Nephron (organoid): ENCODE results near the gene LPAR3.
A peak's percentile ranks its signal among the peaks of the same experiment; 100 is the strongest.

Source experiments
- H3K27ac Mint-ChIP-seq, 3 experiments: 2 replicates each; pipeline ENCODE4 v1.8.0; 2020; ENCODE audit warnings: mixed read lengths in 3 of 3, mild to moderate bottlenecking in 2 of 3, moderate library complexity in 1 of 3
- H3K27me3 Mint-ChIP-seq: 2 replicates; pipeline ENCODE4 v1.8.0; 2021; ENCODE audit warnings: low read depth, mild to moderate bottlenecking, moderate library complexity, mixed read lengths
- H3K36me3 Mint-ChIP-seq: 2 replicates; pipeline ENCODE4 v1.8.0; 2020; ENCODE audit warnings: low read depth, mixed read lengths
- H3K4me1 Mint-ChIP-seq: 2 replicates; pipeline ENCODE4 v1.8.0; 2020; ENCODE audit warnings: mixed read lengths
- H3K4me3 Mint-ChIP-seq, 3 experiments: 2 replicates each; pipeline ENCODE4 v1.8.0; 2020; ENCODE audit warnings: mild to moderate bottlenecking in 3 of 3, mixed read lengths in 3 of 3, moderate library complexity in 2 of 3
- H3K9me3 Mint-ChIP-seq: 2 replicates; pipeline ENCODE4 v1.8.0; 2020; ENCODE audit warnings: mixed read lengths
- TF ChIP-seq, protein P1 (sequence below), 3 experiments: fragments of 200-600 bp; sonication (generic); IDR thresholded peaks; one replicate each; pipeline ENCODE4 v1.5.0; 2021; ENCODE audit warnings: antibody characterized with exemption in 3 of 3; ENCODE audit not compliant: unreplicated experiment in 3 of 3

Gene LPAR3

DNA sequence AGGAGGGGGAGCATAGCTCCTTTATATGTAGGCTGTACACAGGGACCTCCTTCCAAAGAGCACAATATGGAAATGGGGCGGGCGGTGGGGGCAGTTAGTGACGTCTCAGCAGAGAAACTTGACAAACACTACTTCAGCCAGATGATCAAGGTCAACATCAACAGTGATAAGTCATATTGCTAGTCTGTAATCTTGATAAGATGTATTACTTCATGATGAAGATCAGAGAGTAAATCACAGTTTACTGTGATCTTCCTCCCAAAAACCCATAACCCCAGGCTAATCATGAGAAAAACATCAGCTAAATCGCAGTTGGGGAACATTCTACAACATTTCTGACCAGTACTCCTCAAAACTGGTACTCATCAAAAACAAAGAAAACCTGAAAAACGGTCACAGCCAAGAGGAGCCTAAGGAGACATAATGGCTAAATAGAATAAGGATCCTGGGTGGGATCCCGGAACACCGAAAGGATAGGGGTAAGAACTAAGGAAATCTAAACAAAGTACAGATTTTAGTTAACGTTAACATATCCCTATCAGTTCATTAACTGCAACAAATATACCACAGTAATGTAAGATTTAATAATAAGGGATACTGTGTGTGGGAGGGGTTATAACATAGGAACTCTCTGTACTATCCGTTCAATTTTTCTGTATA lies 20.2 kb downstream of the LPAR3 start:
- H3K9me3 Mint-ChIP-seq = no peaks in the 10 kb centered on the region
- no peaks in the 10 kb centered on the region for H3K36me3 Mint-ChIP-seq
- H3K27me3 Mint-ChIP-seq = no peaks in the 10 kb centered on the region
- H3K4me1 Mint-ChIP-seq = peaks cover 22% of the 10 kb centered on the region
- TF ChIP-seq, protein P1, sequence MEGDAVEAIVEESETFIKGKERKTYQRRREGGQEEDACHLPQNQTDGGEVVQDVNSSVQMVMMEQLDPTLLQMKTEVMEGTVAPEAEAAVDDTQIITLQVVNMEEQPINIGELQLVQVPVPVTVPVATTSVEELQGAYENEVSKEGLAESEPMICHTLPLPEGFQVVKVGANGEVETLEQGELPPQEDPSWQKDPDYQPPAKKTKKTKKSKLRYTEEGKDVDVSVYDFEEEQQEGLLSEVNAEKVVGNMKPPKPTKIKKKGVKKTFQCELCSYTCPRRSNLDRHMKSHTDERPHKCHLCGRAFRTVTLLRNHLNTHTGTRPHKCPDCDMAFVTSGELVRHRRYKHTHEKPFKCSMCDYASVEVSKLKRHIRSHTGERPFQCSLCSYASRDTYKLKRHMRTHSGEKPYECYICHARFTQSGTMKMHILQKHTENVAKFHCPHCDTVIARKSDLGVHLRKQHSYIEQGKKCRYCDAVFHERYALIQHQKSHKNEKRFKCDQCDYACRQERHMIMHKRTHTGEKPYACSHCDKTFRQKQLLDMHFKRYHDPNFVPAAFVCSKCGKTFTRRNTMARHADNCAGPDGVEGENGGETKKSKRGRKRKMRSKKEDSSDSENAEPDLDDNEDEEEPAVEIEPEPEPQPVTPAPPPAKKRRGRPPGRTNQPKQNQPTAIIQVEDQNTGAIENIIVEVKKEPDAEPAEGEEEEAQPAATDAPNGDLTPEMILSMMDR (IDR thresholded peaks at IDR 0.05; ENCODE audit: unreplicated experiment in 3 of 3) = no peak
- no peak overlapping the region for H3K4me3 Mint-ChIP-seq
- H3K27ac Mint-ChIP-seq = peak overlapping the region in 1 of 3 experiments; percentile 52

DNA sequence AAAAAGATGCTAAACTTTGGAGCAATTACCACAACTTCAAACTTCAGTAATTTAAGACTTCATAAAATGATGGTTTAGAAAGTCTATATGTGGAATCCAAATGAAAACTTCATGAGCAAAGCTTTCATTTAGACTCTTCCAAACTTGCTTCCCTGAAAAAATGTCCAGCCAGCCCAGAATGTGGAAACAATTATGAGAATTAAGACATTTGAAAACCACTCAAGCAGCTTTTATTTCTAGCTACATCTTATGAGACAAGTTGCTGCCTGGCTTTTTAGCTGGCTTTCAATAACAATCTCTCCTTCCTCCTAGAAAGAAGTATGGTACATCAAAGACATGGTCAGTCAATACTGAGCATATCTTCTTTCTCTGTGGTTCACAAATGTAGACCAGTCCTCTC lies 21.8 kb downstream of the LPAR3 start:
- no peaks in the 10 kb centered on the region for H3K9me3 Mint-ChIP-seq
- H3K36me3 Mint-ChIP-seq = no peaks in the 10 kb centered on the region
- peaks cover 22% of the 10 kb centered on the region for H3K4me1 Mint-ChIP-seq
- H3K4me3 Mint-ChIP-seq = no peak overlapping the region
- TF ChIP-seq, protein P1 (IDR thresholded peaks at IDR 0.05; ENCODE audit: unreplicated experiment in 3 of 3) = no peak
- peak overlapping the region in 1 of 3 experiments; percentile 3 for H3K27ac Mint-ChIP-seq
- H3K27me3 Mint-ChIP-seq = no peaks in the 10 kb centered on the region

DNA sequence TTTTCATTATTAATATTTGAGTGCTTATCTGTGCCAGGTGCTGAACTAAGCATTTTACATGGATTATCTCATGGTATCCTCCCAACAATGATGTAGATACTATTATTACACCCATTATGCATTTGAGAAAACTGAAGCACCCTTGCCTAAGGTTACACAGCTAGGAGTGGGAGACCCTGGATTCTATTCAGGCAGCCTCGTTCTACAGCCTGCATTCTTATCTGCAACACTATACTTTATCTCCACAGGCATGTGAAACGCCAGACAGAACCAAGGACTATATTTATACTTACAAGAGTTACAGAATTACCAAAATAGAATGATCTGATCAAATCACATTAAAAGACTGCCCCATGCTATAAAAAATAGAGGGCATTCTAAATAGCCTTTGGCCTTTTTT lies 22.4 kb downstream of the LPAR3 start:
- H3K27me3 Mint-ChIP-seq = no peaks in the 10 kb centered on the region
- peak overlapping the region in 1 of 3 experiments; percentile 3 for H3K27ac Mint-ChIP-seq
- TF ChIP-seq, protein P1 (IDR thresholded peaks at IDR 0.05; ENCODE audit: unreplicated experiment in 3 of 3) = no peak
- no peak overlapping the region for H3K4me3 Mint-ChIP-seq
- no peaks in the 10 kb centered on the region for H3K9me3 Mint-ChIP-seq
- H3K36me3 Mint-ChIP-seq = no peaks in the 10 kb centered on the region
- peaks cover 22% of the 10 kb centered on the region for H3K4me1 Mint-ChIP-seq

DNA sequence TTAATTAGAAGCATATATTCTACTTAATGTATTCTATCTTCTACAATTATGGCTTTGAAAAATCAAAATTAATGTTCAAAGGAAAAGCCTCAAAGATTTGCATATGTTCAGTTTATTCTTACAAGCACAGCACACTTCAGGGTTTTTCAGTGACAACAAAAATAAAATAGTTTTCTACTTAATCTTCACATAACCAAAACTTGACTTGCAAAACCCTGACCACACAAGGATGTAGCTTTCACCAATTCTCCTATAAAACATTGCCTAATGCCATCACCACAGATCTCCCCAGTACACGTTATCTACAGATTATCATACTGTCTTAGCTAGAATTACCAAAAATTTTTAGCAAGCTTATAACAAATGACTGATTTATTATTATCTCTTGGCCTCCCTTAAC lies 23.3 kb downstream of the LPAR3 start:
- no peak overlapping the region for H3K27ac Mint-ChIP-seq
- H3K27me3 Mint-ChIP-seq = no peaks in the 10 kb centered on the region
- no peaks in the 10 kb centered on the region for H3K9me3 Mint-ChIP-seq
- TF ChIP-seq, protein P1 (IDR thresholded peaks at IDR 0.05; ENCODE audit: unreplicated experiment in 3 of 3) = no peak
- H3K4me1 Mint-ChIP-seq = peaks cover 22% of the 10 kb centered on the region
- H3K4me3 Mint-ChIP-seq = no peak overlapping the region
- no peaks in the 10 kb centered on the region for H3K36me3 Mint-ChIP-seq

DNA sequence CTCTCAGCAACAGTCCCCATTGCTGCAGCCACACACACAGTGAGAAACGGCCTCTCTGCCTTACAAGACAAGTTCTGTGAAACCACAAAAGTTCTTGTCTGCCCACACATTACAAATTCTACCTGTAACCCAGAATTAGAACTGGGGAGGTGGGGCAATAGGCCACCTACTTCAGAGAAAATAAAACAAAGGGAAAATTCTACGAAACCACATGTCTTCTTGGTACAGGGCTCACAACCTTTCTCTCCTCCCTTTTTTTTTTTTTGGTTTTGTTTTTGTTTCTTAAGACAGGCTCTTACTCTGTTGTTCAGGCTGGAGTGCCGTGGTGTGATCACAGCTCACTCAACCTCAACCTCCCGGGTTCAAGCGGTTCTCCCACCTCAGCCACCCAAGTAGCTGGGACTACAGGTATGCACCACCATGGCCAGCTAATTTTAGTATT lies 30.2 kb downstream of the LPAR3 start:
- Mint-ChIP-seq H3K27ac (no peak overlapping the region), H3K4me3 (no peak overlapping the region), H3K27me3 (peaks cover 12% of the 10 kb centered on the region), H3K9me3 (no peaks in the 10 kb centered on the region), H3K36me3 (no peaks in the 10 kb centered on the region), H3K4me1 (peaks cover 10% of the 10 kb centered on the region)
- TF ChIP-seq, protein P1 (IDR thresholded peaks at IDR 0.05; ENCODE audit: unreplicated experiment in 3 of 3) = no peak

DNA sequence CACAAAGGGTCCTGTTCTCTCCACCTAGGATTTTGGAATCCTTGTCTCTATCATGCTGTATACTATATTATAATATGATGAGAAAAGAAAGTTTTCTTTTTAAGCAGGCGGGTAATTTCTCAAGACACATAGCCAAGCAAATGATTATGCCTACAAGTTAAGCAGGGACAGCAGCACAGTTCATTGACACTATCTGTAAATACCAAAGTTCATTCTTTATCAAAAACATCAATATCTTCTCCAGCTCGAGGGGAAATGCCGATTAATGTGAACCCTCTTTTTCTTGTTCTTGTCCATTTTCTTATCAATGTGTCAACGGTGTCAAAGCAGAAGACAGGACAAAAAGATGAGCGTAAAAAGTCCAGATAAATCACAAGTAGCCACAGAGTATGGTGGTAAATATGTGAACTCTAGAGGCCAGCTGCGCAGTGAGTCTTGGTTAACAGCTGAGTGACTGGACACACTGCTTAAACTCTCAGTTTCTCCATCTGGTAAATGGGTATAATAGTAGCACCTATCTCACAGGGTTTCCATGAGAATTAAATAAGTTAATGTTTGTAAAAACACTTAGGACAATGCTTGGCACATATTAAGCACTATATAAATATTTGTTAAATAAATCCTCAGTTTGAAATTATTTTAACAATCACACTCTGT lies 30.9 kb downstream of the LPAR3 start:
- Mint-ChIP-seq H3K9me3 (no peaks in the 10 kb centered on the region), H3K27ac (no peak overlapping the region), H3K27me3 (peaks cover 12% of the 10 kb centered on the region), H3K4me1 (peaks cover 10% of the 10 kb centered on the region), H3K4me3 (no peak overlapping the region), H3K36me3 (no peaks in the 10 kb centered on the region)
- TF ChIP-seq, protein P1 (IDR thresholded peaks at IDR 0.05; ENCODE audit: unreplicated experiment in 3 of 3) = no peak
